Measurements from ENCODE around the gene C22orf39.

Gene C22orf39

DNA sequence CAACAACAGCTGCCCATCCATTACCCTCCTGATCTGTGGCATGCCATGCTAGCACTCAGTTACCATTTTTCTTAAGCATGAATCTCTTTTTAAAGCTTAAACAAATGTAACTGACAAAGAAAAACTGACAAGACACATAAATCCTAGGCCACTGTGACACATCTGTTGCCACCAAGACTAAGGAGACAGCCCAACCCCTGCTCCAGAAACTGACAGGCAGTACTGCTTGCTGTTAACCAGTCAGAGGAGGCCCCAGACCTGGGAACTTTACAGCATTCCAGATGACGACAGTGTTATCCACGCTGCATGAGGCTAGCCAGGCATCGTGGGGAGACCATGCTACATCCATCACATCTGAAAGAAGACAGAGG is 49.8 kb downstream of the C22orf39 start:
- H3K27ac ChIP-seq: no peak overlapping the region
- H3K9me3 ChIP-seq (ENCODE audit: severe bottlenecking): no peaks in the 10 kb centered on the region
- H3K36me3 ChIP-seq: peaks cover 61% of the 10 kb centered on the region
- TF ChIP-seq, protein P1, sequence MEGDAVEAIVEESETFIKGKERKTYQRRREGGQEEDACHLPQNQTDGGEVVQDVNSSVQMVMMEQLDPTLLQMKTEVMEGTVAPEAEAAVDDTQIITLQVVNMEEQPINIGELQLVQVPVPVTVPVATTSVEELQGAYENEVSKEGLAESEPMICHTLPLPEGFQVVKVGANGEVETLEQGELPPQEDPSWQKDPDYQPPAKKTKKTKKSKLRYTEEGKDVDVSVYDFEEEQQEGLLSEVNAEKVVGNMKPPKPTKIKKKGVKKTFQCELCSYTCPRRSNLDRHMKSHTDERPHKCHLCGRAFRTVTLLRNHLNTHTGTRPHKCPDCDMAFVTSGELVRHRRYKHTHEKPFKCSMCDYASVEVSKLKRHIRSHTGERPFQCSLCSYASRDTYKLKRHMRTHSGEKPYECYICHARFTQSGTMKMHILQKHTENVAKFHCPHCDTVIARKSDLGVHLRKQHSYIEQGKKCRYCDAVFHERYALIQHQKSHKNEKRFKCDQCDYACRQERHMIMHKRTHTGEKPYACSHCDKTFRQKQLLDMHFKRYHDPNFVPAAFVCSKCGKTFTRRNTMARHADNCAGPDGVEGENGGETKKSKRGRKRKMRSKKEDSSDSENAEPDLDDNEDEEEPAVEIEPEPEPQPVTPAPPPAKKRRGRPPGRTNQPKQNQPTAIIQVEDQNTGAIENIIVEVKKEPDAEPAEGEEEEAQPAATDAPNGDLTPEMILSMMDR (IDR thresholded peaks at IDR 0.05; ENCODE audit: low read depth, low read length): no peak
- no peak for DNase-seq
- H3K27me3 ChIP-seq (ENCODE audit: insufficient read depth, low read depth, severe bottlenecking): no peaks in the 10 kb centered on the region
- no peak overlapping the region for H3K4me3 ChIP-seq (ENCODE audit: low read depth, low read length)

DNA sequence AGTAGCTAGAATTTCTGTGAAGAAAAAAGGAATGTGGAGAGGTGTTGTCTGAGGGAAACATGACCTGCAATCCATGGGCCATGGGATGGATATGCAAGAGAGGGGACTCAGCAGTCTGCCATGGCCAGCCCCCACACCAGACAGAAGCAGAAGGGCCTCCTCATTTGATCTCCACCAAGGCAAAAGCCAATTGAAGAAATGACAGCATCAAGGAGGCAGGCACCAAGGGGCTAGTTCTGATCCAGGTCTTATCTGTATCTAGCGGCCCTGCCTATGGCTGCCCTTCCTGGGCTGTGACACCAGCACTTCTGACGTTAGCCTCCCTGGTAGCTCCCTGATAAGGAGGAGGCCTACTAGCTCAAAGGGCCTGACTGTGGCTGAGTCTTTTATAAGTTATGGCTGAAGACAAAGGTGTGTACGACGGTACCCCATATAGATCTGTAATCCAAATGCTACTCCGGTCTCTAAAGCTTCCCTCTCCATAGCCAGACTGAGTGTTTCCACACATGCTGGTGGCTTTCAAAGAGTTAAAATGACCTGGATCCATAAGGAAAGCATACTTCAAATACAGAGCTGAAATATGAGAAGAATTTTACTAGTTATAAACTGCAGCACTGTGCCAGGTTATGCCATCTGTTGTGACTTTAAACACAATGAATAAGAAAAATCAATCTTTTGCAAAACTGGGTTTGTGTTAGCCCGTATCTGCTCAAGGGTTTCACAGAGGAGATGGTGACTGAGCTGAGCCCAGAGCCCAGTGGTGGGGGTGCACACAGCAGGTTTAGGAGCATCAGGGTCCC is 50.4 kb downstream of the C22orf39 start:
- no peak for DNase-seq
- H3K36me3 ChIP-seq: peaks cover 66% of the 10 kb centered on the region
- TF ChIP-seq, protein P1 (IDR thresholded peaks at IDR 0.05; ENCODE audit: low read depth, low read length): no peak

DNA sequence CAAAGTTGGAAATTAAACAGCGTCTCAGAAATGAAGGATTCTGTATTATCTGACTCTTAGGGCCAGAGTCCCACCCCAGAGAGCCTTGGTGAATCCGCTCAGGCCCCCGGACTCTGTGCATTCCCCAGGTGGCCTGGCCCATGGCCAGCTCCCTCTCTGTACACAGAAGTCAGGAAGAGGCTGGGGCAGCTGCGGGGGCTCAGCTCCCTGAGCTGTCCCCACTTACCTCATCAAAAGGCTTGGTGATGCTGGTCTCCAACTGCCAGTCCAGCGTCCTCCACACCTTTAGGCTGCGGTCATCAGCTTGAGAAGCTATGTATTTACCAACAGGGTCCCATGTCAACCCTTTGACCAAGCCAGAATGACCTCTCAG is 51.0 kb downstream of the C22orf39 start:
- TF ChIP-seq, protein P1 (IDR thresholded peaks at IDR 0.05; ENCODE audit: low read depth, low read length): no peak
- Histone ChIP-seq H3K27me3 (ENCODE audit: insufficient read depth, low read depth, severe bottlenecking) (no peaks in the 10 kb centered on the region), H3K36me3 (peaks cover 69% of the 10 kb centered on the region), H3K9me3 (ENCODE audit: severe bottlenecking) (no peaks in the 10 kb centered on the region), H3K27ac (no peak overlapping the region), H3K4me3 (ENCODE audit: low read depth, low read length) (no peak overlapping the region)
- DNase-seq: no peak

More for the DNA sequence above, 50.4 kb downstream of the C22orf39 start:
- Histone ChIP-seq H3K9me3 (ENCODE audit: severe bottlenecking) (no peaks in the 10 kb centered on the region), H3K27ac (no peak overlapping the region), H3K27me3 (ENCODE audit: insufficient read depth, low read depth, severe bottlenecking) (no peaks in the 10 kb centered on the region), H3K4me3 (ENCODE audit: low read depth, low read length) (no peak overlapping the region)

DNA sequence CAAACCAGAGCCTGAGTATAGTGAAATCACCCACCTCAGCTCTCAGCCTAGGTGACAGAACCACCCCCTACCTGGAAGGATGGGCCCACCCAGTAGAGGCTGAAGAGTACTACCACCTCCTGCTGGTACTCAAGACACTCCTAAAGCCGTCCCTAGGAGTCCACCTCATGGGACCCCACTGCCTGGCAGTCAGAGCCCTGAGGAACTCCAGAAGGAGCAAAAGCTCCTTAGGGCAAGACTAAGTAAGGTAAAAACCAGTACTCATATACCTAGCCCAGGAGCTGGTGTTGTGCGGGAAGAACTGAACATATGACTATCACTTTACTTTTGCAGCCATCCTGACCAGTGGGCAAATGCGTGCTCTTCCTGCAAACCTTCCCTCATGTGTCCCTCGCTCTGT is 52.2 kb downstream of the C22orf39 start:
- Histone ChIP-seq H3K36me3 (peaks cover 73% of the 10 kb centered on the region), H3K9me3 (ENCODE audit: severe bottlenecking) (no peaks in the 10 kb centered on the region), H3K27ac (no peak overlapping the region), H3K4me3 (ENCODE audit: low read depth, low read length) (no peak overlapping the region), H3K27me3 (ENCODE audit: insufficient read depth, low read depth, severe bottlenecking) (no peaks in the 10 kb centered on the region)
- DNase-seq: no peak
- TF ChIP-seq, protein P1 (IDR thresholded peaks at IDR 0.05; ENCODE audit: low read depth, low read length): no peak

DNA sequence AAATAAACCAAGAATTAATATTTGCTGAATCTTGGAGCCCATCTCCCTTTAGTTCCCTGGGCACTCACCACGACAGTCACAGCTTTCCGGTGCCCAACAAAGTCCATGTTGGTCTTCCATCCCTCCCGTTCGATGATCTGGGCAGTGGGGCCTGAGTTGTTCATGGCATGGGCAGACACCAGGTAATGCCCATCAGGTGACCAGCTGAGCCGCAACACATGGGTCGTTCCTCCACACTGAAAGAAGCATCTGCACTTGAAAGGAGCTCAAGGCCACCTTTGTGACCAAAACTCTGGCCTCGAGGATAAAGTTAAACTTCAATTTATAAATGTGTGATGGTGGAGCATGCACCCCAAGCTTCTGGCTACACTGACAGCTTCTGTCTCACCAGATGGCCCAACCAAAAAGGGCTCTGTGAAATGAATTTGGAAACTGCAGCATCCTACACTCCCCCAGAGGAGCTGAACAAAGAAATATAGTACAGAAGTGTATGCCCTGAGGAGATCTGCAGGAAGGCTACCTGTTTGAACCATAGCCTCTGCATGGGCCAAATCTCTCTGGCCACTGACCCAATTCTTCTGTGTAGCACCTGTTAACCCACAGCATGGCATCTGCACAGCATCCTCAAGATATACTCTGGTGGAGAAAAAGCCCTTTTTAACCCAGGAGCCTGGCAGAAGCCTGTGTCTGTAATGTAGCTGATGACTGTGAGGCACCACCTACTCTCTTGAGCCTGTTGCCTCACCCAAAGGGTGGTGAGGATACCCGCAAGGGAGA is 53.0 kb downstream of the C22orf39 start:
- no peaks in the 10 kb centered on the region for H3K9me3 ChIP-seq (ENCODE audit: severe bottlenecking)
- no peak overlapping the region for H3K4me3 ChIP-seq (ENCODE audit: low read depth, low read length)
- no peak overlapping the region for H3K27ac ChIP-seq
- peaks cover 69% of the 10 kb centered on the region for H3K36me3 ChIP-seq
- no peaks in the 10 kb centered on the region for H3K27me3 ChIP-seq (ENCODE audit: insufficient read depth, low read depth, severe bottlenecking)
- TF ChIP-seq, protein P1 (IDR thresholded peaks at IDR 0.05; ENCODE audit: low read depth, low read length): no peak
- DNase-seq: no peak
